K562 (cell line): ENCODE measurements around the gene SKIDA1. TPM values are rescaled to one million over a fixed set of nuclear protein-coding genes. Genes with fewer than 3 reads are reported as not detected.

Experiments used
- CBFA2T2 ChIP-seq: fragments of 450-650 bp; conservative IDR thresholded peaks from 2 replicates; pipeline ENCODE4 v1.6.1; 2017; ENCODE audit warnings: mild to moderate bottlenecking
- ELF1 ChIP-seq: fragments of 200-800 bp; sonication (Bioruptor generic); IDR thresholded peaks from 2 replicates; pipeline ENCODE4 v1.6.1; 2016; ENCODE audit warnings: missing genetic modification characterization, missing compliant biosample characterization
- ERF ChIP-seq: fragments of 450-650 bp; formaldehyde crosslinking; IDR thresholded peaks from 2 replicates; pipeline ENCODE4 v1.4.0; 2020; ENCODE audit warnings: mild to moderate bottlenecking, mixed read lengths
- GTF2F1 ChIP-seq: IDR thresholded peaks from 2 replicates; pipeline ENCODE4 v1.6.1; 2011; ENCODE audit warnings: low read depth, low read length, improper control_type of control experiment
- RBFOX2 ChIP-seq: fragments of 200-400 bp; formaldehyde crosslinking; IDR thresholded peaks from 2 replicates; pipeline ENCODE4 v1.6.1; 2017; ENCODE audit warnings: low read depth, mild to moderate bottlenecking, low read length, moderate library complexity
- SIRT6 ChIP-seq: IDR thresholded peaks from one replicate; pipeline ENCODE4 v1.6.1; 2012; ENCODE audit warnings: low read depth, mild to moderate bottlenecking, control low read depth, inconsistent platforms, low read length, moderate library complexity
- TAF1 ChIP-seq: IDR thresholded peaks from 2 replicates; pipeline ENCODE4 v1.6.1; 2011; ENCODE audit warnings: mild to moderate bottlenecking, low read length, moderate library complexity; ENCODE audit not compliant: insufficient read depth, control insufficient read depth, severe bottlenecking; ENCODE audit errors: extremely low read depth
- TGIF2 ChIP-seq: sonication (generic); formaldehyde crosslinking; IDR thresholded peaks from 2 replicates; pipeline ENCODE4 v1.8.1; 2022; ENCODE audit warnings: mild to moderate bottlenecking, missing genetic modification reagents, moderate library complexity
- polyA plus RNA-seq, 8 experiments: library from polyadenylated mRNA; depleted of rRNA in 4 of 8; stranded (reverse) in 5 of 8; unstranded in 3 of 8; fragments of >200 nt; fragmentation: Nextera tagmentation in 2 of 8; fragmentation: Illumina TruSeq in 1 of 8; extraction: Ambion mirVana in 2 of 8; extraction: Trizol in 1 of 8; gene quantifications; 2 replicates each; pipeline versions ENCODE4 v1.2.1 to v1.2.3, GENCODE V29; 2011 to 2014; ENCODE audit warnings: inconsistent platforms in 1 of 8, missing spikeins in 1 of 8
- total RNA-seq, 7 experiments: library from RNA; depleted of rRNA in 6 of 7; stranded (reverse); fragments of >200 nt in 6 of 7; fragmentation: Illumina TruSeq in 2 of 7; extraction: Trizol in 2 of 7; gene quantifications; 2 replicates each; pipeline versions ENCODE4 v1.2.1 to v1.2.3, GENCODE V29; 2011 to 2021; ENCODE audit warnings: low replicate concordance in 1 of 7
- TF ChIP-seq, protein P1 (sequence below), 3 experiments: fragments of 200-800 bp in 1 of 3; fragments of 250-450 bp in 1 of 3; fragments of 450-650 bp in 1 of 3; sonication (Bioruptor Pico) in 1 of 3; sonication (Bioruptor generic) in 1 of 3; formaldehyde crosslinking in 1 of 3; IDR thresholded peaks; 2 replicates each; pipeline versions ENCODE4 v1.6.1 to v1.8.0; 2016 to 2022; ENCODE audit warnings: mild to moderate bottlenecking in 2 of 3, missing genetic modification characterization in 2 of 3, missing compliant biosample characterization in 1 of 3, moderate library complexity in 1 of 3
- TF ChIP-seq, protein P2 (sequence below): fragments of 250-450 bp; sonication (Bioruptor Pico); IDR thresholded peaks from 2 replicates; pipeline ENCODE4 v1.8.0; 2022; ENCODE audit warnings: inconsistent platforms, mild to moderate bottlenecking, moderate library complexity, borderline replicate concordance
- TF ChIP-seq, protein P3 (sequence below): fragments of 200-800 bp; sonication (Bioruptor generic); IDR thresholded peaks from 2 replicates; pipeline ENCODE4 v1.6.1; 2017; ENCODE audit warnings: missing genetic modification characterization, missing compliant biosample characterization
- TF ChIP-seq, protein P4 (sequence below), 2 experiments: IDR thresholded peaks; 2 replicates each; pipeline ENCODE4 v1.6.1; 2011; ENCODE audit warnings: borderline replicate concordance in 1 of 2, control low read depth in 1 of 2, low read depth in 1 of 2, low read length in 1 of 2, mild to moderate bottlenecking in 1 of 2, mixed read lengths in 1 of 2, moderate library complexity in 1 of 2; ENCODE audit not compliant: insufficient read depth in 1 of 2, insufficient read length in 1 of 2, poor library complexity in 1 of 2, severe bottlenecking in 1 of 2; ENCODE audit errors: extremely low read depth in 1 of 2
- TF ChIP-seq, protein P5 (sequence below), 2 experiments: fragments of 200-800 bp in 1 of 2; sonication (Bioruptor generic) in 1 of 2; sonication (generic) in 1 of 2; formaldehyde crosslinking in 1 of 2; IDR thresholded peaks in 1 of 2; conservative IDR thresholded peaks in 1 of 2; 2 replicates each; pipeline versions ENCODE4 v1.5.0 to v1.6.1; 2016 to 2020; ENCODE audit warnings: missing compliant biosample characterization in 1 of 2, missing genetic modification characterization in 1 of 2, missing genetic modification reagents in 1 of 2

SKIDA1 gene
- total and polyA plus RNA-seq, 9 of the 15 experiments (the other 6 are each of a cell fraction or from before 2014, with no cell fraction given), result 0.05 to 1.1 (median 0.42) TPM

DNA sequence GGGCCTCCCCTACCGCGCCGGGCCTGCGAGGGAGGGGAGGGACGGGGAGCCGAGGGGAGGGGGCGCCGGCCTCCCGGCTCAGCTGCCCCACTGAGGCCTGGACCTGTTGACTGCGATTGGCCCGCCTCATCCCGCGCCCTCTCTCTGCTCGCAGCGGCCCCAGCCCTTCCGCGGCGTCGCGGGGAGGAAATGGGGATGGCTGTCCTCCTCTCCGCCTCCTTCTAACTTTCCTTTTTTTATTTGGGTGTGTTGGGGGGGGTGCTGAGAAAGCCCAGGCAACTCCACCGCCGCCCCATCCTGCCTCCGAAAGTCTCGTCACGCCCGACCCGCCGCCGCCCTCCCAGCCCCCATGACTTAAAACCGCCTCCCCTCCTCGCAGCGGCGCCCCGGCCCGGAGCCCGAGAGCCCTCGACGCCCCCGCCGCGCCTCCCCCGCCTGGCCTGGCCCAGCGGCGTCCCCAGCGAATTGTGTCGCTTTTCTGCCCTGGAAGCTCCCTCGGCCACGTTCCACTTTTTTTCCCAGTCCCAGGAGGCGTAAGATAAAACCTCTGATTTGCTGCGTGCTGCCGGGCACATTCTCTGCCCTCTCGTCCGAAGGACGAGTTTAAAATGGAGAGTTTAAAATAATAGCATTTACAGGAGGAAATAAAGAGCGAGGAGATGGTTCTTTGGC, 842 bp upstream of the SKIDA1 start (continued):
- TF ChIP-seq, protein P1, sequence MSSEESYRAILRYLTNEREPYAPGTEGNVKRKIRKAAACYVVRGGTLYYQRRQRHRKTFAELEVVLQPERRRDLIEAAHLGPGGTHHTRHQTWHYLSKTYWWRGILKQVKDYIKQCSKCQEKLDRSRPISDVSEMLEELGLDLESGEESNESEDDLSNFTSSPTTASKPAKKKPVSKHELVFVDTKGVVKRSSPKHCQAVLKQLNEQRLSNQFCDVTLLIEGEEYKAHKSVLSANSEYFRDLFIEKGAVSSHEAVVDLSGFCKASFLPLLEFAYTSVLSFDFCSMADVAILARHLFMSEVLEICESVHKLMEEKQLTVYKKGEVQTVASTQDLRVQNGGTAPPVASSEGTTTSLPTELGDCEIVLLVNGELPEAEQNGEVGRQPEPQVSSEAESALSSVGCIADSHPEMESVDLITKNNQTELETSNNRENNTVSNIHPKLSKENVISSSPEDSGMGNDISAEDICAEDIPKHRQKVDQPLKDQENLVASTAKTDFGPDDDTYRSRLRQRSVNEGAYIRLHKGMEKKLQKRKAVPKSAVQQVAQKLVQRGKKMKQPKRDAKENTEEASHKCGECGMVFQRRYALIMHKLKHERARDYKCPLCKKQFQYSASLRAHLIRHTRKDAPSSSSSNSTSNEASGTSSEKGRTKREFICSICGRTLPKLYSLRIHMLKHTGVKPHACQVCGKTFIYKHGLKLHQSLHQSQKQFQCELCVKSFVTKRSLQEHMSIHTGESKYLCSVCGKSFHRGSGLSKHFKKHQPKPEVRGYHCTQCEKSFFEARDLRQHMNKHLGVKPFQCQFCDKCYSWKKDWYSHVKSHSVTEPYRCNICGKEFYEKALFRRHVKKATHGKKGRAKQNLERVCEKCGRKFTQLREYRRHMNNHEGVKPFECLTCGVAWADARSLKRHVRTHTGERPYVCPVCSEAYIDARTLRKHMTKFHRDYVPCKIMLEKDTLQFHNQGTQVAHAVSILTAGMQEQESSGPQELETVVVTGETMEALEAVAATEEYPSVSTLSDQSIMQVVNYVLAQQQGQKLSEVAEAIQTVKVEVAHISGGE (CRISPR knock-in tag; IDR thresholded peaks at IDR 0.05), result peak in 1 of 3 experiments; percentile 40; a peak in 1 of 6 replicates
- TF ChIP-seq ELF1 (tag) (peak; percentile 16; the same call in 1 of the 2 replicates), RBFOX2 (peak; percentile 75), TGIF2 (CRISPR knock-in tag) (0 out of 2 replicates have a peak, but pooled peaks have one; percentile 1), CBFA2T2 (no peak), ERF (no peak), TAF1 (peak; percentile 84), GTF2F1 (0 out of 2 replicates have a peak, but pooled peaks have one; percentile 30), SIRT6 (no peak)
- TF ChIP-seq, protein P2, sequence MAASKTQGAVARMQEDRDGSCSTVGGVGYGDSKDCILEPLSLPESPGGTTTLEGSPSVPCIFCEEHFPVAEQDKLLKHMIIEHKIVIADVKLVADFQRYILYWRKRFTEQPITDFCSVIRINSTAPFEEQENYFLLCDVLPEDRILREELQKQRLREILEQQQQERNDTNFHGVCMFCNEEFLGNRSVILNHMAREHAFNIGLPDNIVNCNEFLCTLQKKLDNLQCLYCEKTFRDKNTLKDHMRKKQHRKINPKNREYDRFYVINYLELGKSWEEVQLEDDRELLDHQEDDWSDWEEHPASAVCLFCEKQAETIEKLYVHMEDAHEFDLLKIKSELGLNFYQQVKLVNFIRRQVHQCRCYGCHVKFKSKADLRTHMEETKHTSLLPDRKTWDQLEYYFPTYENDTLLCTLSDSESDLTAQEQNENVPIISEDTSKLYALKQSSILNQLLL (CRISPR knock-in tag), result no peak
- TF ChIP-seq, protein P3, sequence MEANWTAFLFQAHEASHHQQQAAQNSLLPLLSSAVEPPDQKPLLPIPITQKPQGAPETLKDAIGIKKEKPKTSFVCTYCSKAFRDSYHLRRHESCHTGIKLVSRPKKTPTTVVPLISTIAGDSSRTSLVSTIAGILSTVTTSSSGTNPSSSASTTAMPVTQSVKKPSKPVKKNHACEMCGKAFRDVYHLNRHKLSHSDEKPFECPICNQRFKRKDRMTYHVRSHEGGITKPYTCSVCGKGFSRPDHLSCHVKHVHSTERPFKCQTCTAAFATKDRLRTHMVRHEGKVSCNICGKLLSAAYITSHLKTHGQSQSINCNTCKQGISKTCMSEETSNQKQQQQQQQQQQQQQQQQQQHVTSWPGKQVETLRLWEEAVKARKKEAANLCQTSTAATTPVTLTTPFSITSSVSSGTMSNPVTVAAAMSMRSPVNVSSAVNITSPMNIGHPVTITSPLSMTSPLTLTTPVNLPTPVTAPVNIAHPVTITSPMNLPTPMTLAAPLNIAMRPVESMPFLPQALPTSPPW (CRISPR knock-in tag), result peak; percentile 83
- TF ChIP-seq, protein P4, sequence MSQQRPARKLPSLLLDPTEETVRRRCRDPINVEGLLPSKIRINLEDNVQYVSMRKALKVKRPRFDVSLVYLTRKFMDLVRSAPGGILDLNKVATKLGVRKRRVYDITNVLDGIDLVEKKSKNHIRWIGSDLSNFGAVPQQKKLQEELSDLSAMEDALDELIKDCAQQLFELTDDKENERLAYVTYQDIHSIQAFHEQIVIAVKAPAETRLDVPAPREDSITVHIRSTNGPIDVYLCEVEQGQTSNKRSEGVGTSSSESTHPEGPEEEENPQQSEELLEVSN (IDR thresholded peaks at IDR 0.05; ENCODE audit: borderline replicate concordance in 1 of 2, extremely low read depth in 1 of 2, insufficient read depth in 1 of 2, insufficient read length in 1 of 2, low read depth in 1 of 2, low read length in 1 of 2, poor library complexity in 1 of 2, severe bottlenecking in 1 of 2), result peak; percentile 33 to 54
- TF ChIP-seq, protein P5, sequence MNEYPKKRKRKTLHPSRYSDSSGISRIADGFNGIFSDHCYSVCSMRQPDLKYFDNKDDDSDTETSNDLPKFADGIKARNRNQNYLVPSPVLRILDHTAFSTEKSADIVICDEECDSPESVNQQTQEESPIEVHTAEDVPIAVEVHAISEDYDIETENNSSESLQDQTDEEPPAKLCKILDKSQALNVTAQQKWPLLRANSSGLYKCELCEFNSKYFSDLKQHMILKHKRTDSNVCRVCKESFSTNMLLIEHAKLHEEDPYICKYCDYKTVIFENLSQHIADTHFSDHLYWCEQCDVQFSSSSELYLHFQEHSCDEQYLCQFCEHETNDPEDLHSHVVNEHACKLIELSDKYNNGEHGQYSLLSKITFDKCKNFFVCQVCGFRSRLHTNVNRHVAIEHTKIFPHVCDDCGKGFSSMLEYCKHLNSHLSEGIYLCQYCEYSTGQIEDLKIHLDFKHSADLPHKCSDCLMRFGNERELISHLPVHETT (CRISPR knock-in tag; conservative IDR thresholded peaks at IDR 0.05 in 1 of 2, IDR thresholded peaks at IDR 0.05 in 1 of 2), result peak in 1 of 2 experiments; percentile 93; a peak in 2 of 4 replicates
